Activated naive CD4-positive, alpha-beta T cell treated with anti-CD3 and anti-CD28 coated beads for 36 hours (primary cell): Measurements from ENCODE around the gene EML2. TPM values are rescaled to one million over a fixed set of nuclear protein-coding genes. Genes with fewer than 3 reads are reported as not detected.

Experiments
- CTCF ChIA-PET: fragments of 350-600 bp; sonication (Branson Sonifier 250); formaldehyde crosslinking; loops from one replicate; lab custom pipeline; 2021; ENCODE audit warnings: antibody characterized with exemption; lab: Charles Lee
- DNase-seq: peaks from one replicate; pipeline ENCODE4 v3.0.0-alpha.2; 2020
- H3K27ac Mint-ChIP-seq: one replicate; pipeline ENCODE4 v1.8.0; 2021; ENCODE audit warnings: mild to moderate bottlenecking, mixed read lengths
- H3K27me3 Mint-ChIP-seq: one replicate; pipeline ENCODE4 v1.8.0; 2021; ENCODE audit warnings: low read depth, mixed read lengths
- H3K36me3 Mint-ChIP-seq: one replicate; pipeline ENCODE4 v1.8.0; 2021; ENCODE audit warnings: low read depth, mixed read lengths
- H3K4me1 Mint-ChIP-seq: one replicate; pipeline ENCODE4 v1.8.0; 2021; ENCODE audit warnings: low read depth, mixed read lengths
- H3K4me3 Mint-ChIP-seq: one replicate; pipeline ENCODE4 v1.8.0; 2021; ENCODE audit warnings: mild to moderate bottlenecking, moderate library complexity, mixed read lengths
- H3K9me3 Mint-ChIP-seq: one replicate; pipeline ENCODE4 v1.8.0; 2021; ENCODE audit warnings: mixed read lengths
- intact Hi-C: fragments of 100-400 bp; cut with micrococcal nuclease; formaldehyde crosslinking; loops from one replicate; pipeline ENCODE4 v1.15.1; 2023
- total RNA-seq, 2 experiments: library from RNA; stranded (reverse); gene quantifications; one replicate each; pipeline ENCODE4 v1.2.3, GENCODE V29; 2021

The EML2 gene
- total RNA-seq, 2 experiments from 2014 or later = 145 to 159 TPM

GRCh38 chr19:45668342-45668871 lies 29.2 kb upstream of the EML2 start:
- Mint-ChIP-seq H3K4me3 (peak overlapping the region; percentile 75), H3K27me3 (peaks cover 20% of the 10 kb centered on the region), H3K4me1 (peaks cover 36% of the 10 kb centered on the region), H3K27ac (no peak overlapping the region), H3K36me3 (no peaks in the 10 kb centered on the region), H3K9me3 (no peaks in the 10 kb centered on the region)
- DNase-seq = peak; percentile 53
- CTCF ChIA-PET = interaction anchor here (1.0 kb wide), 1 partner anchor 78 kb away, joined by 3 read pairs; no protein-coding TSS in a partner anchor
- intact Hi-C loops = loop anchor here (1.0 to 2.0 kb wide), 2 partner anchors 13 to 218 kb away; no protein-coding TSS in a partner anchor

GRCh38 chr19:45667620-45668341 lies 28.6 kb upstream of the EML2 start, which contains the start of gene GIPR:
Gene GIPR, plus strand, starts transcription at chr19:45668221. Its CDS starts 1,300 bp downstream, at chr19:45669521.
- no peak within 1 kb of the TSS for H3K27ac Mint-ChIP-seq
- intact Hi-C loops = loop anchor here (1.0 to 2.0 kb wide), 3 partner anchors 14 to 217 kb away; no protein-coding TSS in a partner anchor
- DNase-seq = peak; percentile 82
- H3K27me3 Mint-ChIP-seq = peaks cover 20% of the 10 kb centered on the region
- H3K4me1 Mint-ChIP-seq = peaks cover 36% of the 10 kb centered on the region
- CTCF ChIA-PET = interaction anchor here (0.9 to 1.0 kb wide), 2 partner anchors 8 to 78 kb away, joined by 3 to 4 read pairs; no protein-coding TSS in a partner anchor
- no peaks in the 10 kb centered on the region for H3K36me3 Mint-ChIP-seq
- H3K9me3 Mint-ChIP-seq = no peaks in the 10 kb centered on the region
- H3K4me3 Mint-ChIP-seq = peak within 1 kb of the TSS; percentile 75

GRCh38 chr19:45664575-45664974 lies 25.4 kb upstream of the EML2 start:
- no peaks in the 10 kb centered on the region for H3K9me3 Mint-ChIP-seq
- no peaks in the 10 kb centered on the region for H3K36me3 Mint-ChIP-seq
- H3K27ac Mint-ChIP-seq = no peak overlapping the region
- intact Hi-C loops = no loop called here
- no peak overlapping the region for H3K4me3 Mint-ChIP-seq
- H3K4me1 Mint-ChIP-seq = peaks cover 21% of the 10 kb centered on the region
- CTCF ChIA-PET = no interaction called here
- DNase-seq = no peak
- peaks cover 7% of the 10 kb centered on the region for H3K27me3 Mint-ChIP-seq

GRCh38 chr19:45663800-45664199 lies 24.6 kb upstream of the EML2 start:
- Mint-ChIP-seq H3K27ac (no peak overlapping the region), H3K27me3 (peaks cover 4% of the 10 kb centered on the region), H3K4me1 (peaks cover 14% of the 10 kb centered on the region), H3K4me3 (no peak overlapping the region), H3K36me3 (no peaks in the 10 kb centered on the region), H3K9me3 (no peaks in the 10 kb centered on the region)
- no peak for DNase-seq
- CTCF ChIA-PET = no interaction called here
- intact Hi-C loops = no loop called here

- intact Hi-C loops = no loop called here
- Mint-ChIP-seq H3K27ac (no peak overlapping the region), H3K4me3 (no peak overlapping the region), H3K9me3 (no peaks in the 10 kb centered on the region), H3K27me3 (no peaks in the 10 kb centered on the region), H3K4me1 (no peaks in the 10 kb centered on the region), H3K36me3 (no peaks in the 10 kb centered on the region)
- CTCF ChIA-PET = interaction anchor here (0.6 to 0.9 kb wide), 2 partner anchors 64 to 176 kb away, joined by 3 to 4 read pairs; no protein-coding TSS in a partner anchor
- DNase-seq = no peak
Observed at GRCh38 chr19:45660636-45661035, 21.4 kb upstream of the EML2 start.

- Mint-ChIP-seq H3K9me3 (no peaks in the 10 kb centered on the region), H3K4me3 (no peak overlapping the region), H3K27ac (no peak overlapping the region), H3K36me3 (no peaks in the 10 kb centered on the region), H3K27me3 (no peaks in the 10 kb centered on the region), H3K4me1 (no peaks in the 10 kb centered on the region)
- intact Hi-C loops = no loop called here
- CTCF ChIA-PET = no interaction called here
- DNase-seq = no peak
Observed at GRCh38 chr19:45659096-45659729, 20.0 kb upstream of the EML2 start.

- Mint-ChIP-seq H3K4me3 (no peak overlapping the region), H3K9me3 (no peaks in the 10 kb centered on the region), H3K27me3 (no peaks in the 10 kb centered on the region), H3K4me1 (no peaks in the 10 kb centered on the region), H3K27ac (no peak overlapping the region), H3K36me3 (no peaks in the 10 kb centered on the region)
- intact Hi-C loops = no loop called here
- CTCF ChIA-PET = no interaction called here
- no peak for DNase-seq
Observed at GRCh38 chr19:45657520-45658167, 18.4 kb upstream of the EML2 start.

GRCh38 chr19:45655073-45655472 lies 15.9 kb upstream of the EML2 start:
- no peaks in the 10 kb centered on the region for H3K36me3 Mint-ChIP-seq

GRCh38 chr19:45653634-45654033 lies 14.4 kb upstream of the EML2 start:
- CTCF ChIA-PET = no interaction called here
- no peak overlapping the region for H3K4me3 Mint-ChIP-seq
- no peak overlapping the region for H3K27ac Mint-ChIP-seq
- H3K36me3 Mint-ChIP-seq = no peaks in the 10 kb centered on the region
- no peak for DNase-seq
- H3K27me3 Mint-ChIP-seq = no peaks in the 10 kb centered on the region
- no peaks in the 10 kb centered on the region for H3K4me1 Mint-ChIP-seq
- intact Hi-C loops = no loop called here
- no peaks in the 10 kb centered on the region for H3K9me3 Mint-ChIP-seq

More at GRCh38 chr19:45655073-45655472, 15.9 kb upstream of the EML2 start:
- Mint-ChIP-seq H3K27ac (no peak overlapping the region), H3K9me3 (no peaks in the 10 kb centered on the region), H3K4me1 (no peaks in the 10 kb centered on the region), H3K4me3 (no peak overlapping the region), H3K27me3 (no peaks in the 10 kb centered on the region)
- no peak for DNase-seq
- intact Hi-C loops = no loop called here
- CTCF ChIA-PET = no interaction called here

GRCh38 chr19:45650722-45651121 lies 11.5 kb upstream of the EML2 start:
- DNase-seq = no peak
- intact Hi-C loops = no loop called here
- peaks cover 8% of the 10 kb centered on the region for H3K4me1 Mint-ChIP-seq
- H3K27ac Mint-ChIP-seq = no peak overlapping the region
- H3K36me3 Mint-ChIP-seq = no peaks in the 10 kb centered on the region
- CTCF ChIA-PET = no interaction called here
- no peaks in the 10 kb centered on the region for H3K9me3 Mint-ChIP-seq
- no peaks in the 10 kb centered on the region for H3K27me3 Mint-ChIP-seq
- H3K4me3 Mint-ChIP-seq = no peak overlapping the region

GRCh38 chr19:45646345-45646698 lies 7.1 kb upstream of the EML2 start:
- H3K36me3 Mint-ChIP-seq = peaks cover under 1% of the 10 kb centered on the region
- CTCF ChIA-PET = interaction anchor here (1.0 to 2.9 kb wide), 3 partner anchors 88 to 151 kb away, joined by 3 to 8 read pairs (median 5); partner anchors contain the start of gene SIX5
- no peaks in the 10 kb centered on the region for H3K9me3 Mint-ChIP-seq
- H3K27ac Mint-ChIP-seq = peak overlapping the region; percentile 63
- DNase-seq = no peak
- H3K4me3 Mint-ChIP-seq = peak overlapping the region; percentile 78
- peaks cover 26% of the 10 kb centered on the region for H3K4me1 Mint-ChIP-seq
- intact Hi-C loops = loop anchor here (10.0 kb wide), 1 partner anchor 202 kb away; no protein-coding TSS in a partner anchor
- H3K27me3 Mint-ChIP-seq = peaks cover 3% of the 10 kb centered on the region
